ENCODE measurements around the gene ABHD16B.

Gene ABHD16B

DNA sequence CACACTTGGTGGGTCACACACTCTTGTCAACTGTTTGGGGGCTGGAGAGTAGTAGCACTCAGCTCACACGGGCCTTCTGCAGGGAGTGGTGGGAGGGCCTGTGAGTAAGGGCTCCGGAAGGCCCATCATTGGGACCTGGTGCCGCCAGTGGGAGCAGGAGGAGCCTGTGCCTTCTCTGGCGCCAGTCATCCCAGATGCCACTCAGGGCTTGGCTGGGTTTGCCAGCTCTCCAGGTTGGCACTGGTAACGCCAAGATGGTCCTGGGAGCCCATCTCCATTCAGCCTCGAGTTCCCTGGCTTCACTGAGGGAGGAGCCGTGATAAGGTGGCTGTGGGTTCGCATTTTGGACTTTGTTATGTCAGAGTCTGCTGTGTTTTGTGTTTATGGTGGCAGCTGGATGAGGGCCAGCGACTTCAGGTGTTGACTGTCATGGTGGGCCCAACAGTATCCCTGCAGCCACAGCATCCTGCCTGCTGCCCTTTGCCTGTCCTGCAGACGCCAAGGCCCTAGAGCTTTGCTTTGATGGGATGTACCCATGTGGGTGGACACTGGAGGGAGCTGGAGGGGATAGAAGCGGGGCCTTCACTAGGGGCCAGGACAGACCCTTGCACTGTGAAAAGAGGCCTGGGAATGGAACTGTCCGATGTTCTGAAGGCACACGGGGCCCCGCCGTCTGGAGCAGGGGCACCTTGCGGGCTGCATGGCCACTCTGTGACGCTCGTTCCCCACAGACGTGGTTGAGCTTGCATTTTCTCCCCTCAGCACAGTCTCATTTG lies 20.3 kb downstream of the ABHD16B start:
- DNase-seq, result no peak

- no peak for DNase-seq
Measured at GRCh38 chr20:63882257-63883200, 21.2 kb downstream of the ABHD16B start.

DNA sequence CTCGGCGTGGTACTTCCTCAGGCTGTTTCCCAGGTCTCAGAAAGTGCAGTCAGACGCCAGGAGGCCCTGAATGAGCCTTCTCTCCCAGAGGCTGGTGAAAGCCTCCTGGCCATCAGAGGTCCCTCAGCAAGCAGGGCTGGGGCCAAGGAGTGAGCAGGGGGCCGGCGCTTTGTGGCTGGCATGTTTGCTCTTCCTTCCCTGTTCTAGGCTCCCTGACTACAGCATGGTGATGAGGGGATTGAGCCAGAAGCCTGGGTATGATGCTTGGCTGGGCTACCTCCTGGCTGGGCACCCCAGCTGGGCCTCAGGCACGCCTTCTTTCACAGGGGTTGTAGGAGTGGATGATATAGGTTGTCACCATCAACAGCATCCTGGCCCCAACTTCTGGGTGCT lies 21.9 kb downstream of the ABHD16B start:
- no peak for DNase-seq

- DNase-seq, result no peak
Measured at GRCh38 chr20:63884506-63885263, 23.4 kb downstream of the ABHD16B start.

DNA sequence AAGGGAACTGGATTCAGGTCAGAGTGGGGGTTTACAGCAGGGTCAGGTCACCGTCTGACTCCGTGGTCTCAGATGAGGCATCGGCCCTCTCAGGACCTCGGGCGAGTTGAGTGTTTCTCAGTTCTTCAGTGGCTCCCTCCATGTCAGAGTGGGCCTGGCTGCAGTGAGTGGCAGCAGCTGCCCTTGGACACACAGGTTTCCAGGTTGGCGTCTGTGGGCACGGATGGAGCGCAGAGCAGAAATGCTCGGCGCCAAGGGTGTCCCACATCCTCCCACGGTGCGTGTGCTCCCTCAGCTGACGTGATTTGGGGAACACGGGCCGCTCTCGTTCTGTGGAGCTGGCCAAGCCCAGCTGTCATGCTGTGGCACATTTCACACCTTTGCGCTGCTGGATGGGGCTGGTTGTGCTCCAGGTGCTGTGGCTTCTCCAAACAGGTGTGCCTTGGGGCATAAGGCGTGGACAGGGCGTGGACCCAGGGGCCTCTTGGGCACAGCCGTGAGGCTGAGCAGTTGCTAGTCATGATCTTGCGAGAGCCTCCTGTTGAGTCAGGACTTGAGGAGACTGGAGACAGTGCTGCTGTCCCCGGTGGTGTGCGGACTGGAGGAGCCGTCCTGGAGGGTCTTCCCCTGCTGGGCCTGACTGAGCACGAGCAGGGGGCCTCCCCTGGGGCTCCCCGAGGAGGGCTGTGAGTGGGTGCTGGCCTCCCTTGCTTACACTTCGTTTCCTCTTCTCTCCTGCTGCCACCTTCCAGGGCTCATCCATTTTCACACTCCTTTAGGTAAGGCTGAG lies 24.2 kb downstream of the ABHD16B start:
- DNase-seq, result no peak

DNA sequence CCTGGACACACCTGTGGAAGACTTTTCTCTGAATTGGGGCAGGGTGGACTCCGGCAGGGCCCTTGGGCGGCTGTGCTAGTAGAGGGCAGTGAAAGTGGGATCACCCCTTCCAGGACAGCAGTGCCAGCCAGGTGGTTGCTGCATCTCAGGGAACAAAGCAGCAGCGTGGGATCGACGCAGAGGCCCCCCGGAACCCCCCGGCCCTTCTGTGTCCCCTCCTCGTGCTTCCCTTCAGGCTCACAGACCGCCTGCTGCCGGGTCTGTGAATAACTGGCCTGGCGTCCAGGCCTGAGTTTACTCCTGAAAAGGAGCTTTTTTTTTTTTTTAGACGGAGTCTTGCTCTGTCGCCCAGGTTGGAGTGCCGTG lies 24.7 kb downstream of the ABHD16B start:
- DNase-seq, result no peak

DNA sequence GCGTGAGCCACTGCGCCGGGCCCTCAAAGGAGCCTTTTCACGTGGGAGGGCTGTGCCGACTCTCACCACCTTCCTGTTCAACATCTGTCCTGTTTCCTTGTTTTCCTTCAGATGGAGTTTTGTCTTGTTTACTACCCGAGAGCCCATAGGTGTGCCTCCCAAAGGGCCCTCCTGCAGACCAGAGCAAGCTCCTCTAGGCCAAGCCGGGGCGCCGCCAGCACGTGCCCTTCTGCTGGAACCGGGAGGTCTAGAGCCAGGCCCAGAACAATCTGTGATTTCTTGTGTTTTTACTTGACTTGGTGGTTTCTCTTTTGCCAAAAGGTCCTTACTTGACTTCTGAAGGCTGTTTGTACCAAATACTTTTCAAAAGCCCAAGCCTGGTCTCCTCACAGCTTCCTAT lies 25.6 kb downstream of the ABHD16B start:
- DNase-seq, result no peak

- no peak for DNase-seq
Measured at GRCh38 chr20:63889241-63890200, 28.2 kb downstream of the ABHD16B start.

- no peak for DNase-seq
Measured at GRCh38 chr20:63890201-63890576, 28.9 kb downstream of the ABHD16B start.

DNA sequence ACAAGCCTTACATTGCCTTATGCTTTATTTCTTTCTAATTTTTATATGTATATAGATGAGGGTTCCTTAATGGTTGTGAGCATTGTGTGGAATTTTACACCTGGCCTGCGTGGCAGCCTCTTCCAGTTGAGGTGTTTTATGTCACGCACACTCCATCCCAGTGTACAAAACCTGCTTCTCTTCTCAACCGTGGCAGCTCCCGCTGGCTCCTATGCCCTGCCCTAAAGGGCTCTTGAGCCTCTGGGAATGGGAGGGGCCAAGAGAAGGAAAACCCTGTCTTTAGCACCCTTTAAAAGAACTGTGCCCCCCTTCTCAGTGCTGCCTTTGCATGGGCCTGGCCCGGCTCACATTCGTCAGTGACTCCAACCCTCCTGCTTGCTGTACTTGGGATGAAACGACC lies 29.3 kb downstream of the ABHD16B start:
- DNase-seq, result no peak

DNA sequence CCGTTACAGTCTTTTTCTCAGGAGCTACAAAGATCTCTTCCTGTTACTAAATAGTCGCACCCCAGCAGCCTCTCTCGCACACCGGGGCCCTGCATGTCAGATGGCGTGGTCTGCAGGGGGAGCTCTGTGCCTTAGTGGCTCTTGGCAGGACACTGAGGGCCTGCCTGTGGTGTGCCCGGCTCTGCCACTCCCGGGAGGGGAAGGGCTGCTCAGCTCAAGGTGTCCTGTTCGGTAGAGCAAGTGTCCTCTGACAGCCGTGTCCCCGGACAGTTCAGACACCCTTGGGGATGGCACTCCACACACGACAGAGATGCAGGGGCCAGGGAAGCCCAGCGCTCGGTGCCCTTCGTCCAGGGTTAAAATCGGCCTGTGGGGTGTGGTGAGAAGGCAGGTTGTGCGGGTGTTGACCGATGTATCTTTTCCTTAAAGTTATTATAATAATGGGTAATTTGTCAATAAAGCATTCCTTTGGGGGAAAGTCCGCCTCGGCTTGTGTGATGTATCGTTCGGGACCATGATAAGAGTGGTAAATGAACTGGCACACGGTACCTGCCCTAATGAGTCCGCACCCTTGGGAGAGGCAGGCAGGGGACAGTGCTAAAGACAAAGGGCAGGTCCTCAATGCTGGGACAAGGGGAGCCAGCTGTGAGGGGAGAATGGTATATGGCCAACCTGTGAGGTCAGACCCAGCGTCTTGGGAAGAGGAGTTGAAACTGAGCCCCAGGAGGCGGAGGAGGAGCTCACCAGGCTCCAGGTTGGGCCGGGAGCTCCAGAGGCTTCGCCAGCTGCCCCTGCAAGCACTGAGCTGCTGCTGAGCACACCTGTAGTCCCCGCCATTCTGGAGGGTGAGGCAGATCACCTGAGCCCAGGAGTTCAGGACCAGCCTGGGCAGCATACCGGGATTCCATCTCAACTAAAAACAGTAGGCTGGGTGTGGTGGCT lies 30.0 kb downstream of the ABHD16B start:
- DNase-seq, result no peak

DNA sequence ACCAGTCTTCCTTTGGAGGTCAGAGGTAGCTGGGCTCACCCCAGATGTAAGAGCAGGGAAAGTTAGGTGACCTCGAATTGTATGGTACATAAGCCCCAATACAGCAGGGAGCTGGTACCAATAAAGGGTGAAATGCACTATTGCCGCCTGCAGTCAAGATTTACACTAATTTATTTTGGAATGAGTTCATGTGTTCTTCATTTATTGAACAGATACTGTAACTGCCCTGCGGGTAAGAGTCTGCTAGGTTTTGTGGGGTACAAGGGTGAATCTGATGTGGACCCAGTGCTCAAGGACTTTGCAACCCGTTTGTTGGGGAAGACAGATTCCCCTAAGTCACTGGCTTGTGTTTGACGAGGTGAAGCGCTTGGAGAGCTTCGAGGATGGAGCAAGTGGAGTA lies 31.1 kb downstream of the ABHD16B start:
- no peak for DNase-seq

DNA sequence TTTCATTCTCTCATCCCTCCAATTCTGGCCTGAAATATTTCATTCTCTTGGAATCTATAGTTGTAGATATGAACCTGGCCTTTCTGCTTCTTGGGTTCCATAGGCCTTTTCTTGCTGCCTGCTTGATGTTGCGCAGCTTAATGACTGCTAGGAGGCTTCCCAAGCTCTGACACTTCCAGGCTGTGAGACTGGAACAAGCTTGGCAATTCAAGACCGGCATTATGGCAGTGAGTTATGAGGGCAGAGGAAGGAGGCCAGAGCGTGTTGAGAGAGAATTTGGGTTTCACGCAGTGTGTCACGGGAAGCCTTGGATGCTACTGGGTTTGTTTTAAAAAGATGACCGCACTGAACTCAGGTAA lies 32.7 kb downstream of the ABHD16B start:
- no peak for DNase-seq

GRCh38 chr20:63894358-63895201 lies 33.3 kb downstream of the ABHD16B start, which contains the start of gene DNAJC5:
Gene DNAJC5 (plus strand): TSS chr20:63895126. CDS start chr20:63928346, 33,220 bp downstream.
- DNase-seq, result peak; percentile 94

GRCh38 chr20:63895202-63895951 lies 34.1 kb downstream of the ABHD16B start:
- DNase-seq, result no peak

- DNase-seq, result no peak
Measured at GRCh38 chr20:63895952-63896263, 34.6 kb downstream of the ABHD16B start.

DNA sequence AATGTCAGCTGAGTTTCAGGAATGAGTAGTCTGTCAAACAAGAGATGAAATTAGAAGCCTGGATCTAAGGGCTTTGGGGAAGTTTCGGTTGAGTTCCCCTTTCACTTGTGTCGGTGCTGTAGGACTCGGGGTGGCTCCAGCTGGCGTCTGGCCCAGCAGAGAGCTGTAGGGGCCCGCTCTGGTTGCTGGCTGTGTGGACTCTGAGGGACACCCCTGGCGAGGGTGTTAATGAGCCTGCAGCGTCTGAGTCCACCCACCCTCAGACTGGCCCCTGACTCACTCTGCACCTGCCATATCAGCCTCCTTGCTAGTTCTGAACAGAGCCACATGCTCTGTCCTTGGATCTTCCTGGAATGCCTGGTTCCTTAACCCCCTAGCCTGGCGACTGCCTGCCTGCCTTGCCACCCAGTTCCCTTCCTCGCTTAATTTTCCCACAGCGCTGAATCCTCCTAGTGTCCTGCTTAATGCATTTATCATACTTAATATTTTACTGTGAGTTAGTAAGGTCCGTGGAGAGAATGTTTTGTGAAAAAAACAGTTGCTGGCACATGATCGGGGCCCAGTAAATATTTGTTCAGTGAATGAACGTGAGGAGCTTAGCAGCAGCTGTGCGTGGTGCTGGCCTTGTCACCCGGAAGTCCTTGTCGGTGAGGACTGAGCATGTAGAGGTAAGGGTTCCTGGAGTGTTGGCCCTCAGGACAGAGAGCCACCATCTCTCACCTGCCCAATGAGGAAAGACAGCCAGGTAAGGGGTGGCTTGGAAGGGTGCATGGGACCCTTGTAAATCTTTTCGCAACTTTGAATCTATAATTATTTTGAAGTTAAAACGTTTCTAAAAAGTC lies 35.2 kb downstream of the ABHD16B start:
- DNase-seq, result peak; percentile 58
